DOHH2 (cell line): ENCODE results near the gene CLIP3.

Experiments
- H3F3A ChIP-seq: fragments of 200-600 bp; sonication (generic), shearing (Covaris generic); 2 replicates; pipeline ENCODE4 v1.6.0; 2016; ENCODE audit warnings: antibody characterized with exemption, mild to moderate bottlenecking; ENCODE audit not compliant: control insufficient read depth, insufficient read depth
- H3K27ac ChIP-seq: fragments of 200-600 bp; sonication (generic); 2 replicates; pipeline ENCODE4 v1.5.1; 2014; ENCODE audit warnings: low read depth, mild to moderate bottlenecking, low read length, moderate library complexity
- H3K27me3 ChIP-seq: fragments of 200-600 bp; sonication (generic); 2 replicates; pipeline ENCODE4 v1.6.1; 2014; ENCODE audit warnings: mild to moderate bottlenecking, low read length, mixed read lengths; ENCODE audit not compliant: control insufficient read depth
- H3K36me3 ChIP-seq: fragments of 200-600 bp; sonication (generic); 2 replicates; pipeline ENCODE4 v1.6.1; 2014; ENCODE audit warnings: mild to moderate bottlenecking, low read length, moderate library complexity, mixed read lengths; ENCODE audit not compliant: control insufficient read depth
- H3K4me1 ChIP-seq: fragments of 200-600 bp; sonication (generic); 2 replicates; pipeline ENCODE4 v1.6.1; 2014; ENCODE audit warnings: mild to moderate bottlenecking, low read length, mixed read lengths; ENCODE audit not compliant: control insufficient read depth
- H3K4me2 ChIP-seq: fragments of 200-600 bp; sonication (generic); 2 replicates; pipeline ENCODE4 v1.6.0; 2014; ENCODE audit warnings: mild to moderate bottlenecking, low read length, moderate library complexity
- H3K4me3 ChIP-seq: fragments of 200-600 bp; sonication (generic); 2 replicates; pipeline ENCODE4 v1.5.1; 2014; ENCODE audit warnings: mild to moderate bottlenecking, low read length, mixed read lengths
- H3K79me2 ChIP-seq: fragments of 200-600 bp; sonication (generic); 2 replicates; pipeline ENCODE4 v1.6.1; 2014; ENCODE audit warnings: mild to moderate bottlenecking, low read length, mixed read lengths; ENCODE audit not compliant: control insufficient read depth
- H3K9me2 ChIP-seq: fragments of 200-600 bp; sonication (generic); replicated peaks from 2 replicates; pipeline ENCODE4 v1.6.1; 2014; ENCODE audit warnings: mild to moderate bottlenecking, low read length, mixed read lengths; ENCODE audit not compliant: control insufficient read depth
- H3K9me3 ChIP-seq: fragments of 200-600 bp; sonication (generic); 2 replicates; pipeline ENCODE4 v1.6.1; 2014; ENCODE audit warnings: antibody characterized with exemption, low read length, mixed read lengths; ENCODE audit not compliant: control insufficient read depth, insufficient read depth
- H4K20me1 ChIP-seq: fragments of 200-600 bp; sonication (generic); 2 replicates; pipeline ENCODE4 v1.6.0; 2014; ENCODE audit warnings: low read depth, mild to moderate bottlenecking, antibody characterized with exemption, low read length, moderate library complexity; ENCODE audit not compliant: control insufficient read depth, insufficient read depth
- CTCF ChIP-seq: fragments of 200-600 bp; sonication (generic); IDR thresholded peaks from one replicate; pipeline ENCODE4 v1.5.1; 2014; ENCODE audit warnings: antibody characterized with exemption, mild to moderate bottlenecking, low read depth, low read length; ENCODE audit not compliant: poor library complexity, severe bottlenecking
- EZH2phosphoT487 ChIP-seq: fragments of 200-600 bp; sonication (generic); IDR thresholded peaks from 2 replicates; pipeline ENCODE4 v1.6.1; 2017; ENCODE audit warnings: borderline replicate concordance, mild to moderate bottlenecking, antibody characterized with exemption, low read length, moderate library complexity, mixed read lengths

Gene CLIP3

DNA sequence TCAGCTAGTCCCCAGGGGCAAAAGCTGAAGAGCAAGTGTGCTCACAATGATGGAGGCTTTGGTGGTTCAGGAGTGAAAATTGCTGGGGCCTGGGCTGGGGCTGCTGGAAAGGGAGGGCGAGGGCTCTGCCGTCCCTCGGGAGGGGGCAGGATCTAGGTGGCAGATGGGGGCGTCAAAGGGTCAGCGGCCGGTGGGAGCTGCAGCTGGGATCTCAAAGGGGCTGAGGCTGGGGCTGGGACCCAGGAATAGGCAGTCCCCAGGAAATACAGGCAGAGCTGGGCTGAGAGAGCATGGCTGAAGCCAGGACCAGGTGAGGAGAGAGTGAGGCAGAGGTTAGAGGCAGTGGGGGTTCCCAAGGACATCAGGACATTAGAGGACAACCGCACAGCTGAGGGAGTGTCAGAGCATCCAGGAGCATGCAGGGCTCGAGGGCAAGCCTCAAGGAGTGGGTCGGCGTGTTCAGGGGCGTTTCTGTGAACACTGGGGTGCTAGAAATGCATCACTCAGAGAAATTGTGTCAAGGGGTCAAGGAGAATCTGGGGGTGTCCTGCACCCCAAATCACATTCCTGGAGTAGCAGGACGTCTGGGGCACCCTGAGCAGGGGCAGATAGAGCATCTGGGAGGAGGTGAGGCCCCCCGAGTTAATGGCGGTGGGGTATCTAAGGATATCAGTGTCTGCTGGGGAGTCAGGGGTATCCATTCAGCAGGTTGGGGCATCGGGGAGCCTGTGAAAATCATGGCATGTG, 22.9 kb downstream of the CLIP3 start:
- peaks cover 14% of the 10 kb centered on the region for H3K79me2 ChIP-seq
- no peak overlapping the region for H3K27ac ChIP-seq
- no peaks in the 10 kb centered on the region for H3K36me3 ChIP-seq
- H3K4me1 ChIP-seq = peaks cover 10% of the 10 kb centered on the region
- H4K20me1 ChIP-seq = no peaks in the 10 kb centered on the region
- H3F3A ChIP-seq = 0 out of 2 replicates have a peak, but pooled peaks cover 5% of the 10 kb centered on the region
- H3K4me2 ChIP-seq = no peak overlapping the region
- H3K27me3 ChIP-seq = no peaks in the 10 kb centered on the region
- H3K9me3 ChIP-seq = no peaks in the 10 kb centered on the region
- no peaks in the 10 kb centered on the region for H3K9me2 ChIP-seq
- H3K4me3 ChIP-seq = no peak overlapping the region
- no peak for TF ChIP-seq EZH2phosphoT487
- TF ChIP-seq CTCF = no peak

DNA sequence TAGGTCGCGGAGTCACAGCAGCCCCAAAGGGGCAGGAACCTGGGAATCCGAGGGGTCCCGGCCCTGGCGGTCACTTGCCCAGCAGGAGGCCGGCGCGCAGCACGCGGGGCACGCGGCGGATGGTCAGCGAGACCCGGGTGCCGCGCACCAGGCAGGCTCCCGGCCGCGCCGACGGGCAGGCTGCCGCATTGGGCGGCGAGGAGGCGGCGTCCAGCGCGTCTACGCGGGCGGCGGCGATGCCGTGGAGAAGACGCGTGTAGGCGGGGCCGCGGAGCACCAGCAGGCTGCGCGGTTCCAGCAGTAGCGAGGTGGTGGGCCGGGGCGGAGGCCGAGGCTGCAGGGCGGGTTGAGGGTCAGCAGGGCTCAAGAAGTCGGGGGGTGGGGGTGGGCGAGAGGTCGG, 23.5 kb downstream of the CLIP3 start:
- Histone ChIP-seq H3K9me3 (no peaks in the 10 kb centered on the region), H3K4me3 (no peak overlapping the region), H3K4me2 (no peak overlapping the region), H3K27ac (no peak overlapping the region), H3K36me3 (no peaks in the 10 kb centered on the region), H3K79me2 (peaks cover 10% of the 10 kb centered on the region), H3K9me2 (no peaks in the 10 kb centered on the region), H3K27me3 (no peaks in the 10 kb centered on the region), H3K4me1 (peaks cover 9% of the 10 kb centered on the region), H3F3A (0 out of 2 replicates have a peak, but pooled peaks cover 5% of the 10 kb centered on the region), H4K20me1 (no peaks in the 10 kb centered on the region)
- TF ChIP-seq EZH2phosphoT487 (no peak), CTCF (no peak)

DNA sequence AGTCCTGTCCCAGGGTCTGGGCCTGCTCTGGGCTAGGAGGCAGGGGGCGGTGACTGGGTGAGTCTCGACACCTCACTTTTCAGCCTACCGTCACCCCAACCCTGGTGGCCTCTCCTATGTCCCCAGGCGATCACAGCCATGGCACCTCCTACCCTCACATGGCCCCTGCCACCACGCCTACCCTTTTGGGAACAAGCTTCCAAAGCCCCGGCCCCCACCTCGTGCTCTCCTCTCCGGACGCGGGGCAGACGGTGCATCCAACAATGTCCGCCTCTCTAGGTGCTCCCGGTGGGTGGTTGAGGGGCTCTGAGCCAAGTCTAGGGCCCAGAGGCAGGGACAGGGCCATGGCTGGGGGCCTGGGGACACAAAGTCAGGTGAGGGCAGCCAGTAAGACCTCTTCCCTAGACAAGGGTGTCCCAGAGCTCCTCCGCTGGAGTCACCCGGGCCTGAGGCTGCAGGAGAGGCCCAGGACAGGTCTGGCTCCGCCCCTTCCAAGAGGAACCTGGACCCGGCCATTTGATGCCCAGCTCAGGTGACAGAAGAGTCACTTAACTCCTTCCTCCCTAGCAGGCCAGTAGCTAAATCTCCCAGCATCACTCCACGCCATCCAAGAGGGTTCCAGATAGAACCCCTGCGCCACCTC, 24.2 kb downstream of the CLIP3 start, which contains the start of gene SYNE4:
SYNE4 (minus strand) TSS at position 478 of the 643 bp plus-strand sequence; CDS start at position 346, 132 bp downstream.
- H3K79me2 ChIP-seq = peaks cover 6% of the 10 kb centered on the region
- peaks cover 8% of the 10 kb centered on the region for H3K4me1 ChIP-seq
- 0 out of 2 replicates have a peak, but pooled peaks cover 5% of the 10 kb centered on the region for H3F3A ChIP-seq
- no peak within 1 kb of the TSS for H3K27ac ChIP-seq
- no peak within 1 kb of the TSS for H3K4me3 ChIP-seq
- no peaks in the 10 kb centered on the region for H3K27me3 ChIP-seq
- no peak within 1 kb of the TSS for H3K4me2 ChIP-seq
- no peaks in the 10 kb centered on the region for H3K9me2 ChIP-seq
- H3K36me3 ChIP-seq = no peaks in the 10 kb centered on the region
- TF ChIP-seq EZH2phosphoT487 = no peak
- no peak for TF ChIP-seq CTCF
- no peaks in the 10 kb centered on the region for H3K9me3 ChIP-seq
- no peaks in the 10 kb centered on the region for H4K20me1 ChIP-seq
